Right lobe of liver (tissue), 6 donors: Measurements from ENCODE around the gene RASSF8. TPM values are rescaled to one million over a fixed set of nuclear protein-coding genes. Genes with fewer than 3 reads are reported as not detected.

Experiments used
- ATAC-seq, 4 donors: fragments of 200-7000 bp; cut with Tn5 transposase; one replicate each; pipeline ENCODE4 v1.9.1; 2020; ENCODE audit warnings: mild to moderate bottlenecking in 4 of 4, moderate library complexity in 4 of 4
- DNase-seq, 3 donors: peaks; one replicate each; pipeline ENCODE4 v3.0.0-alpha.2; 2020
- H3K27ac ChIP-seq, 3 donors: fragments of 200-600 bp; one replicate each; pipeline ENCODE4 v1.8.0; 2022
- H3K27me3 ChIP-seq, 2 donors: fragments of 200-600 bp; one replicate each; pipeline ENCODE4 v1.8.0; 2022
- H3K36me3 ChIP-seq, 4 donors: fragments of 200-600 bp; sonication (generic) in 1 of 4; one replicate each; pipeline versions ENCODE4 v1.5.1 to v1.8.0; 2017 to 2022; ENCODE audit warnings: control low read depth in 1 of 4
- H3K4me1 ChIP-seq, 4 donors: fragments of 200-600 bp; sonication (generic) in 1 of 4; one replicate each; pipeline versions ENCODE4 v1.5.1 to v1.8.0; 2017 to 2022; ENCODE audit warnings: control low read depth in 1 of 4
- H3K4me3 ChIP-seq, 3 donors: fragments of 200-600 bp; one replicate each; pipeline ENCODE4 v1.8.0; 2022
- H3K9me3 ChIP-seq, 4 donors: fragments of 200-600 bp; sonication (generic) in 1 of 4; one replicate each; pipeline versions ENCODE4 v1.5.1 to v1.8.0; 2017 to 2022; ENCODE audit warnings: control low read depth in 1 of 4
- CTCF ChIP-seq, 4 donors: fragments of 200-600 bp in 3 of 4; fragments of 450-650 bp in 1 of 4; IDR thresholded peaks; one replicate each; pipeline versions ENCODE4 v1.5.1 to v1.8.0; 2016 to 2022; ENCODE audit warnings: antibody characterized with exemption in 4 of 4, mild to moderate bottlenecking in 2 of 4
- POLR2A ChIP-seq: fragments of 450-650 bp; IDR thresholded peaks from one replicate; pipeline ENCODE4 v1.6.1; 2017; ENCODE audit warnings: antibody characterized with exemption, mild to moderate bottlenecking
- WGBS: methylation state at CpG from one replicate; pipeline ENCODE4 v1.1.6; 2018; ENCODE audit warnings: low coverage, low lambda C conversion rate; ENCODE audit not compliant: insufficient coverage; ENCODE audit errors: missing lambda C conversion rate; 5-methylcytosine and 5-hydroxymethylcytosine counted together
- intact Hi-C, 2 donors: fragments of 100-400 bp; cut with DNase I; formaldehyde crosslinking; loops; one replicate each; pipeline versions ENCODE4 v1.11.2 to v1.14.1; 2022
- total RNA-seq, 6 experiments: library from RNA; depleted of rRNA in 2 of 6; stranded (reverse); fragments of >200 nt in 2 of 6; fragmentation: NEBNext Ultra II Directional in 3 of 6; extraction: Animal tissue kit (Norgen Biotek cat#: 25700) in 3 of 6; gene quantifications; one replicate each; pipeline versions ENCODE4 v1.1.0 to v1.2.4, GENCODE V29; 2016 to 2023
- donor health status: DM: no; HTN: yes; CAD: no.
- donor health status: DM: no; HTN: no; CAD: no.
- donor health status: DM: no; HTN: no; CAD: no.
- donor health status: DM: no; HTN: yes; CAD: no.
- donor health status: DM: no; HTN: yes; CAD: no.

Gene RASSF8
- total RNA-seq, 6 experiments from 2014 or later, result 3.9 to 12.4 (median 7.3) TPM

- Histone ChIP-seq H3K4me1 (no peaks in the 10 kb centered on the region), H3K27ac (no peak overlapping the region), H3K9me3 (no peaks in the 10 kb centered on the region), H3K36me3 (no peaks in the 10 kb centered on the region), H3K27me3 (no peaks in the 10 kb centered on the region), H3K4me3 (no peak overlapping the region)
- 100% methylated on average over 1 of the region's 2 CpGs for WGBS
- intact Hi-C loops, result no loop called here
- no peak for TF ChIP-seq CTCF (IDR thresholded peaks at IDR 0.05)
- TF ChIP-seq POLR2A, result no peak
- DNase-seq (no peak), ATAC-seq (no peak)
Measured at GRCh38 chr12:25975682-25976081, 17.2 kb downstream of the RASSF8 start.

- no peak overlapping the region for H3K27ac ChIP-seq
- H3K27me3 ChIP-seq, result no peaks in the 10 kb centered on the region
- ATAC-seq (no peak), DNase-seq (no peak)
- no peaks in the 10 kb centered on the region for H3K36me3 ChIP-seq
- H3K4me1 ChIP-seq, result no peaks in the 10 kb centered on the region
- no peaks in the 10 kb centered on the region for H3K9me3 ChIP-seq
- WGBS, result 90% methylated on average over 4 of the region's 4 CpGs
- intact Hi-C loops, result no loop called here
- no peak for TF ChIP-seq CTCF (IDR thresholded peaks at IDR 0.05)
- TF ChIP-seq POLR2A, result no peak
- no peak overlapping the region for H3K4me3 ChIP-seq
Measured at GRCh38 chr12:25976289-25976688, 17.8 kb downstream of the RASSF8 start.

- no peaks in the 10 kb centered on the region for H3K36me3 ChIP-seq
- intact Hi-C loops, result no loop called here
- no peak overlapping the region for H3K27ac ChIP-seq
- 93% methylated on average over 5 of the region's 5 CpGs for WGBS
- ATAC-seq (no peak), DNase-seq (no peak)
- no peaks in the 10 kb centered on the region for H3K4me1 ChIP-seq
- H3K4me3 ChIP-seq, result no peak overlapping the region
- no peaks in the 10 kb centered on the region for H3K27me3 ChIP-seq
- H3K9me3 ChIP-seq, result no peaks in the 10 kb centered on the region
- TF ChIP-seq CTCF (IDR thresholded peaks at IDR 0.05), result no peak
- TF ChIP-seq POLR2A, result no peak
Measured at GRCh38 chr12:25977047-25977446, 18.6 kb downstream of the RASSF8 start.

- WGBS, result 58% methylated on average over 4 of the region's 4 CpGs
- ATAC-seq (no peak), DNase-seq (no peak)
- no peaks in the 10 kb centered on the region for H3K9me3 ChIP-seq
- intact Hi-C loops, result no loop called here
- H3K36me3 ChIP-seq, result no peaks in the 10 kb centered on the region
- H3K27ac ChIP-seq, result no peak overlapping the region
- H3K27me3 ChIP-seq, result no peaks in the 10 kb centered on the region
- H3K4me1 ChIP-seq, result no peaks in the 10 kb centered on the region
- TF ChIP-seq POLR2A (no peak), CTCF (IDR thresholded peaks at IDR 0.05) (no peak)
- no peak overlapping the region for H3K4me3 ChIP-seq
Measured at GRCh38 chr12:25979059-25979458, 20.6 kb downstream of the RASSF8 start.

- Histone ChIP-seq H3K27me3 (no peaks in the 10 kb centered on the region), H3K36me3 (no peaks in the 10 kb centered on the region), H3K4me3 (no peak overlapping the region), H3K27ac (no peak overlapping the region), H3K4me1 (no peaks in the 10 kb centered on the region), H3K9me3 (no peaks in the 10 kb centered on the region)
- intact Hi-C loops, result no loop called here
- ATAC-seq (no peak), DNase-seq (no peak)
- TF ChIP-seq POLR2A (no peak), CTCF (IDR thresholded peaks at IDR 0.05) (no peak)
- WGBS, result 68% methylated on average over 2 of the region's 2 CpGs
Measured at GRCh38 chr12:25979563-25979962, 21.1 kb downstream of the RASSF8 start.
